MV-4-11 (cell line): Measurements from ENCODE around the gene TRAPPC14.

Experiments used
- DNase-seq: peaks from one replicate; lab custom pipeline; 2025; lab: John Stamatoyannopoulos, UW

The TRAPPC14 gene

GRCh38 chr7:100124301-100125230, 34.0 kb downstream of the TRAPPC14 start:
- no peak for DNase-seq

- DNase-seq: no peak
These were observed 36.0 kb downstream of the TRAPPC14 start for GRCh38 chr7:100122568-100122967.

- no peak for DNase-seq
These were observed 36.5 kb downstream of the TRAPPC14 start for GRCh38 chr7:100122067-100122466.

- DNase-seq: no peak
These were observed 37.8 kb downstream of the TRAPPC14 start for GRCh38 chr7:100120733-100121036.

GRCh38 chr7:100119970-100120732, 38.4 kb downstream of the TRAPPC14 start:
- peak; percentile 39 for DNase-seq

- peak; percentile 93 for DNase-seq
These were observed 39.2 kb downstream of the TRAPPC14 start, which contains the start of the genes CNPY4 and TAF6 for GRCh38 chr7:100119072-100119969. Gene CNPY4, plus strand, starts transcription at chr7:100119634. Its CDS starts 111 bp downstream, at chr7:100119745. Gene TAF6, minus strand, starts transcription at chr7:100119358. Its CDS starts 5,149 bp downstream, at chr7:100114209.

GRCh38 chr7:100118388-100119071, 40.0 kb downstream of the TRAPPC14 start:
- no peak for DNase-seq

GRCh38 chr7:100115026-100115425, 43.5 kb downstream of the TRAPPC14 start:
- DNase-seq: no peak

GRCh38 chr7:100111914-100112313, 46.6 kb downstream of the TRAPPC14 start:
- no peak for DNase-seq

GRCh38 chr7:100111156-100111555, 47.4 kb downstream of the TRAPPC14 start:
- DNase-seq: no peak

GRCh38 chr7:100109521-100110163, 48.9 kb downstream of the TRAPPC14 start:
- DNase-seq: no peak

GRCh38 chr7:100107890-100108289, 50.6 kb downstream of the TRAPPC14 start:
- DNase-seq: no peak

GRCh38 chr7:100107125-100107737, 51.3 kb downstream of the TRAPPC14 start:
- no peak for DNase-seq

- DNase-seq: no peak
These were observed 51.9 kb downstream of the TRAPPC14 start for GRCh38 chr7:100106633-100107032.

GRCh38 chr7:100105534-100105933, 53.0 kb downstream of the TRAPPC14 start:
- DNase-seq: no peak
